Measurements from ENCODE around the gene LRRC74B.
"Not testable (repeated sequence)": the region's sequence is repeated elsewhere in the genome, so short reads cannot be mapped to it uniquely, and the experiment has no call there.

GRCh38 chr22:21064425-21064824 is 18.7 kb downstream of the LRRC74B start:
- not testable (repeated sequence) for TF ChIP-seq CTCF (IDR thresholded peaks at IDR 0.05; ENCODE audit: low read length); EZH2 (IDR thresholded peaks at IDR 0.05; ENCODE audit: borderline replicate concordance, low read length)
